Epidermal melanocyte (primary cell): ENCODE results near the gene DENND10.
A peak's percentile ranks its signal among the peaks of the same experiment; 100 is the strongest.
"Not testable (repeated sequence)": the region's sequence is repeated elsewhere in the genome, so short reads cannot be mapped to it uniquely, and the experiment has no call there.

ENCODE experiments used
- DNase-seq: peaks from one replicate; pipeline ENCODE4 v3.0.0; 2011; ENCODE audit warnings: low spot score; ENCODE audit not compliant: insufficient read length

Gene DENND10

GRCh38 chr10:119103903-119104653 is at the start of gene DENND10:
Gene DENND10, plus strand, starts transcription at chr10:119104113. Its CDS starts 30 bp downstream, at chr10:119104143.
- DNase-seq, result peak; percentile 80

GRCh38 chr10:119055472-119055871 is 48.4 kb upstream of the DENND10 start:
- no peak for DNase-seq

- no peak for DNase-seq
Measured at GRCh38 chr10:119058010-119058409, 45.9 kb upstream of the DENND10 start.

- DNase-seq, result no peak
Measured at GRCh38 chr10:119059557-119059956, 44.4 kb upstream of the DENND10 start.

GRCh38 chr10:119060107-119060506 is 43.8 kb upstream of the DENND10 start:
- DNase-seq, result no peak

GRCh38 chr10:119061352-119061751 is 42.6 kb upstream of the DENND10 start:
- DNase-seq, result no peak

GRCh38 chr10:119061926-119062325 is 42.0 kb upstream of the DENND10 start:
- no peak for DNase-seq

- DNase-seq, result no peak
Measured at GRCh38 chr10:119070395-119071165, 33.3 kb upstream of the DENND10 start.

- no peak for DNase-seq
Measured at GRCh38 chr10:119073584-119073983, 30.3 kb upstream of the DENND10 start.

- no peak for DNase-seq
Measured at GRCh38 chr10:119078422-119079179, 25.3 kb upstream of the DENND10 start.

- DNase-seq, result peak; percentile 70
Measured at GRCh38 chr10:119079599-119080520, 24.1 kb upstream of the DENND10 start.

GRCh38 chr10:119080521-119081259 is 23.2 kb upstream of the DENND10 start, which contains the start of gene EIF3A:
Gene EIF3A, minus strand, starts transcription at chr10:119080817. Its CDS starts 141 bp downstream, at chr10:119080676.
- DNase-seq, result peak; percentile 80

- DNase-seq, result no peak
Measured at GRCh38 chr10:119084896-119085295, 19.0 kb upstream of the DENND10 start.

- no peak for DNase-seq
Measured at GRCh38 chr10:119087271-119087882, 16.5 kb upstream of the DENND10 start.

GRCh38 chr10:119090026-119090795 is 13.7 kb upstream of the DENND10 start:
- DNase-seq, result no peak

GRCh38 chr10:119090968-119091367 is 12.9 kb upstream of the DENND10 start:
- no peak for DNase-seq

GRCh38 chr10:119095640-119096039 is 8.3 kb upstream of the DENND10 start:
- no peak for DNase-seq

- not testable (repeated sequence) for DNase-seq
Measured at GRCh38 chr10:119096641-119097415, 7.1 kb upstream of the DENND10 start.
